ENCODE data around the gene PMFBP1. TPM values are rescaled to one million over a fixed set of nuclear protein-coding genes. Genes with fewer than 3 reads are reported as not detected.

The PMFBP1 gene
- polyA plus RNA-seq, 1 of the 3 experiments (the other 2 are of a cell fraction): 0.16 TPM

Other genes with a start within 250 kb of the PMFBP1 start
- gene PKD1L3, start 171.8 kb downstream of the PMFBP1 start, polyA plus RNA-seq (2012; rRNA removed): not detected in 2 replicates
- 10.9 and 11.1 TPM in 2 replicates for gene DHODH, start 163.4 kb downstream of the PMFBP1 start, polyA plus RNA-seq (2012; rRNA removed)
- not detected in 2 replicates for gene HP, start 117.7 kb downstream of the PMFBP1 start, polyA plus RNA-seq (2012; rRNA removed)
- not detected in 2 replicates for gene HPR, start 108.9 kb downstream of the PMFBP1 start, polyA plus RNA-seq (2012; rRNA removed)
- 8.9 and 12.7 TPM in 2 replicates for gene TXNL4B, start 78.5 kb downstream of the PMFBP1 start, polyA plus RNA-seq (2012; rRNA removed)
- gene DHX38, start 78.3 kb downstream of the PMFBP1 start, polyA plus RNA-seq (2012; rRNA removed): 60.2 and 75.0 TPM in 2 replicates